GM19351 (cell line): ENCODE data around the gene FHIP1B.
A peak's percentile ranks its signal among the peaks of the same experiment; 100 is the strongest.

ENCODE experiments used
- ATAC-seq: cut with Tn5 transposase; IDR thresholded peaks from one replicate; pipeline ENCODE4 v1.9.1; 2021; ENCODE audit warnings: mild to moderate bottlenecking, moderate library complexity; ENCODE audit not compliant: unreplicated experiment

FHIP1B gene

DNA sequence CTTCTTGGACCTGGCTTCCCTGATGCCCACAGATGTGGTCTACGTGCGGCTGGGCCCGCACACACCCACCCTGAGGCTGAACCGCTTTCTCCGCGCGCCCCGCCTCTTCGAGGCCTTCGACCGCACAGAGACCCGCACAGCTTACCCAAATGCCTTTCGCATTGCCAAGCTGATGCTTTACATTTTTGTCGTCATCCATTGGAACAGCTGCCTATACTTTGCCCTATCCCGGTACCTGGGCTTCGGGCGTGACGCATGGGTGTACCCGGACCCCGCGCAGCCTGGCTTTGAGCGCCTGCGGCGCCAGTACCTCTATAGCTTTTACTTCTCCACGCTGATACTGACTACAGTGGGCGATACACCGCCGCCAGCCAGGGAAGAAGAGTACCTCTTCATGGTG, 5.7 kb upstream of the FHIP1B start:
- no peak for ATAC-seq

DNA sequence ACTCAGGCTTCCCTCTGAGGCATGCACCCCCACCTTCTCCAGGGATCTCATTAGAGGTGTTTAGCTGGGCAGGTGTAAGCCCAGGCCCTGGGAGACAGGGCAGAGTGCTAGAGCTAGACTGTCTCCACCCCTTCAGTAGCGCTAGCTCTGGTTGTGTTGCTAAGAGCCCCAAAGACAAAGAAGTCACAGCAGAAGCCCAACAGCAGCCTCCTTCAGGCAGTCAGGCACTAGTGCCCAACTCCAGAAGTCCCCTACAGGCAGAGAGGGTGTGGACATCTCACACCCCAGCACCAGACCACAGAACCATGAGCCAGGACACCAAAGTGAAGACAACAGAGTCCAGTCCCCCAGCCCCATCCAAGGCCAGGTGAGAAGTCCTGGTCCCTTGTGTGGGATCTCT, 4.5 kb upstream of the FHIP1B start, which contains the start of gene CNGA4:
Gene CNGA4 (plus strand): TSS at position 188 of the 400 bp plus-strand sequence. CDS start 118 bp downstream, at position 306.
- no peak for ATAC-seq

GRCh38 chr11:6237761-6238302, 3.4 kb upstream of the FHIP1B start:
- ATAC-seq, result no peak

GRCh38 chr11:6237266-6237665, 2.8 kb upstream of the FHIP1B start:
- ATAC-seq, result no peak

GRCh38 chr11:6233984-6234386, 451 bp downstream of the FHIP1B start:
- no peak for ATAC-seq

- no peak for ATAC-seq
Measured at GRCh38 chr11:6232899-6233298, 1.5 kb downstream of the FHIP1B start.

- ATAC-seq, result no peak
Measured at GRCh38 chr11:6229911-6230310, 4.5 kb downstream of the FHIP1B start.

- ATAC-seq, result no peak
Measured at GRCh38 chr11:6228520-6228919, 5.9 kb downstream of the FHIP1B start.

- no peak for ATAC-seq
Measured at GRCh38 chr11:6225896-6226295, 8.5 kb downstream of the FHIP1B start.

DNA sequence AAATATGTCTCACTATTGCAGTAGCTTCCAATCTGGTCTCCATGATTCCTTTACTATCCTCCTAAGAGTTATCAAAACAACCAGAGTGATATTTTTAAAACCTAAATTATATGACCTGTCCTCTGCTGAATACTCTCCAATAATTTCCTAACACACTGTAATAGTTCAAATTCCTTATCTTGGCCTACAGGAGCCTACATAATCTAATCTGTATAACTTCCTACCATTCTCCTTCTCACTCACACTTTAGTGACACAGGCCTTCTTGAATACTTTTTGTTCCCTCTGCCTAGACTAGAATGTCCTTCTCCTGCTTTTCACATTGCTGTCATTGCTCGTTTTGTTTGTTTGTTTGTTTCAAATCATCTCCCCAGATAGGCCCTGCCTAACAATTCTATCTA, 9.4 kb downstream of the FHIP1B start:
- no peak for ATAC-seq

GRCh38 chr11:6224421-6224820, 10.0 kb downstream of the FHIP1B start:
- ATAC-seq, result no peak

- no peak for ATAC-seq
Measured at GRCh38 chr11:6223854-6224253, 10.6 kb downstream of the FHIP1B start.

DNA sequence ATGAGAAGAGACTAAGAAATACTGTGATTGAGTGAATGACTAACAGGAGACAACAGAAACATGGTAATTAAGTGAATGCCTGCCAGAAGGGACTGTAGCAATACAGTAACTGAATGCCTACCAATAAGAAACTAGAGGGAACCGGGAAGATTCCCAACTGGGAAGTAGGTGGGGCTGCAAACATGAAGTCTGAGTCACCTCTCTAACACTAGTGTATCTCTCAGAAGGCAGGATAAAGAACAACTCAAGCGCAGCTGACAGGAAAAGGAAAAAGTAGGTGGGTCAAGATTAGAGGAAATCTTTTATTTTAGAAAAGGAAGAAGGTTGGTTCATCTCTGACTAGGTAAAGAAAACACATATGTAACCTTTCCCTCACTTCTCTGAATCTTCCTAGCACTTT, 15.1 kb downstream of the FHIP1B start:
- ATAC-seq, result no peak

DNA sequence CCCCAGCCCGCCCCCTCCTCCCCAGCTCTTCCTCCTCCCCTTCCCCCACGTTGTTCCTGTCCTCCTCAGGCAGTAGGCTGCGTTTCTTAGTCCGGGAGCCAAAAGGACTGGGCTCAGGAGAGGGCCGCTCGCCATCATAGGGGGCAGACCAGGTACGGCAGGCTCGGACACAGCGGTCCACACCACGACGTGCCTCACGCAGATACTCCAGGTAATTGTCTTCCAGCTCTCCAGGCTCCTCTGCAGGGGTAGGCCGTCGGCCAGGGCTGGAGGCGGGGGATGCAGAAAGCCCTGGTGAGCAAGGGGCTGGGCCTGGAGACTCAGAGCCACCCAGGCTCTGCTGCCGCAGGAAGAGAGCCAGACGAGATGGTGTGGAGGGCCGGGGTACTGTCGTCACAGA, 16.7 kb downstream of the FHIP1B start:
- no peak for ATAC-seq

- ATAC-seq, result no peak
Measured at GRCh38 chr11:6216501-6216900, 17.9 kb downstream of the FHIP1B start.

GRCh38 chr11:6214530-6214929, 19.9 kb downstream of the FHIP1B start:
- no peak for ATAC-seq

- ATAC-seq, result no peak
Measured at GRCh38 chr11:6210274-6210955, 24.0 kb downstream of the FHIP1B start.

DNA sequence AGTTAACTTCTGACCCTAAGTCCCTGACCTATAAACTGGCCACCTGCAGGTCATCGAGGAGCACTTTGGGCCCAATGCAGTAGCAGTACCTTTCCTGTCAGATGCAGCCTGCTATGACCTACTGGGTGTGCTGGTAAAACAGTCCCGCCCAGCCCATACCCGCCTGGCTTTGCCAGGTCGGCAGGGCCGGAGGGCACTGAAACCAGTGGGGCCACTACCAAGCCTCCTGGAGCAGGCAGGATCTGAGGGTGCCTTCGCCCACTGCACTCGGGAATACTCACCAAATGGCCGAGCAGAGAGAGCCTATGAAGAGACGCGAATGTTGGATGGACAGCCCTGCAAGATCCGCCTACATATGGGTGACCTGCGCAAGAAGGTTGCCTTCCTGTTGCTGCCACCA, 24.6 kb downstream of the FHIP1B start:
- no peak for ATAC-seq

GRCh38 chr11:6206456-6207180, 27.8 kb downstream of the FHIP1B start:
- ATAC-seq, result no peak

GRCh38 chr11:6205366-6205765, 29.1 kb downstream of the FHIP1B start, which contains the start of gene C11orf42:
Gene C11orf42, plus strand, starts transcription at chr11:6205557. Its CDS starts 59 bp downstream, at chr11:6205616.
- ATAC-seq, result no peak

DNA sequence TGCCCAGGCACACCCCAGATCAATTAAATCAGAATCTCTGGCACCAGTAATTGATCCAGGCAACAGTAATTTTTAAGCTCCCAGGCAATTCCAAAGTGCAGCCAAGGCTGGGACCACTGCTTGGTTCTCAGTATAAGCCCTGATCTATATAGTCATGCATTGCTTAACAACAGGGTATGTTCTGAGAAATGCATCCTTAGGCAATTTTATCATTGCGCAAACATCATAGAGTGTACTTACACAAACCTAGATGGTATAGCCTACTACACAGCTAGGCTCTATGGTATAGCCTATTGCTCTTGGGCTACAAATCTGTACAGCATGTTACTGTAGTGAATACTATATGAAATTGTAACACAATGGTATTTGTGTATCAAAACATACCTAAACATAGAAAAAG, 29.7 kb downstream of the FHIP1B start:
- no peak for ATAC-seq

DNA sequence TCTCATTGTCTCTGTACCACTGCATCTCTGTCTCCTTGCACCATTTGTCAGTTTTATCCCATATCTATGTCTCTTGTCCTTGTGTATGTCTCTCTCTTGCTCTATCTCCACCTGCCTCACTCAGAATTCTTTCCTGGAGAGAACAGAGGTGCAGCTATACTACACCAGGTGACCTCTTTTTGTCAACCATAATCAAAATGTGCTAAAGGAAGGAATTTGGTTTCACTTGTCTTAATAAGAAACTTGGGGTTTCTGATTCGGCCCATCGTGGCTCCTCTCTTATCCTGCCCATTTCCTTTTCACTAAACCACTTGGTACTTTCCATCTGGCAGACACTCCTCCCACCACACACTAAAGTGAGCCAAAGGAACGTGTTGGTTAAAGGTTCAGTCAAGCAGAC, 31.1 kb downstream of the FHIP1B start:
- ATAC-seq, result peak; percentile 70
